ENCODE results near the gene PLXNC1.

DNA sequence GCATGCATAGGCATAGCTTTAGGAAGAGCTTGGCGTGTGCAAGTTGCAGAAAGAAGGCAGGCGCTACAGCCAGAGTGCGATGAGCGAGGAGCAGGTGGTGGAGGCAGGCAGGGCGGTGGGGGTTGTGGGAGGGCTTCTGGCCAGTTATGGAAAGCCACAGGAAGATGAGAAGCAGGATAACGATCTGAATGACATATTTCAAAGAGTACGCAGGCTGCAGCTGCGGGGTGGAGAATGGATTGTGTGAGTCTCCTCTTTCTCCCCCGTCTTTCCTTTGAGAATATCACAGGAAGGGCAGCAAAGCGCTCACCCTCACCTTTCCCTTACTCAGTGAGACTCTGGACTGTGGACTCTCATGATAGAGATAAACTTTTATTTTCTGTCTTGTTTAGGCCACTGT, 48.7 kb upstream of the PLXNC1 start:
- TF ChIP-seq, protein P1, sequence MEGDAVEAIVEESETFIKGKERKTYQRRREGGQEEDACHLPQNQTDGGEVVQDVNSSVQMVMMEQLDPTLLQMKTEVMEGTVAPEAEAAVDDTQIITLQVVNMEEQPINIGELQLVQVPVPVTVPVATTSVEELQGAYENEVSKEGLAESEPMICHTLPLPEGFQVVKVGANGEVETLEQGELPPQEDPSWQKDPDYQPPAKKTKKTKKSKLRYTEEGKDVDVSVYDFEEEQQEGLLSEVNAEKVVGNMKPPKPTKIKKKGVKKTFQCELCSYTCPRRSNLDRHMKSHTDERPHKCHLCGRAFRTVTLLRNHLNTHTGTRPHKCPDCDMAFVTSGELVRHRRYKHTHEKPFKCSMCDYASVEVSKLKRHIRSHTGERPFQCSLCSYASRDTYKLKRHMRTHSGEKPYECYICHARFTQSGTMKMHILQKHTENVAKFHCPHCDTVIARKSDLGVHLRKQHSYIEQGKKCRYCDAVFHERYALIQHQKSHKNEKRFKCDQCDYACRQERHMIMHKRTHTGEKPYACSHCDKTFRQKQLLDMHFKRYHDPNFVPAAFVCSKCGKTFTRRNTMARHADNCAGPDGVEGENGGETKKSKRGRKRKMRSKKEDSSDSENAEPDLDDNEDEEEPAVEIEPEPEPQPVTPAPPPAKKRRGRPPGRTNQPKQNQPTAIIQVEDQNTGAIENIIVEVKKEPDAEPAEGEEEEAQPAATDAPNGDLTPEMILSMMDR (IDR thresholded peaks at IDR 0.05; ENCODE audit: low read depth, low read length, missing input control) = no peak
- no peak for TF ChIP-seq GABPA (IDR thresholded peaks at IDR 0.05 in 1 of 2, conservative IDR thresholded peaks at IDR 0.05 in 1 of 2)
- TF ChIP-seq, protein P2, sequence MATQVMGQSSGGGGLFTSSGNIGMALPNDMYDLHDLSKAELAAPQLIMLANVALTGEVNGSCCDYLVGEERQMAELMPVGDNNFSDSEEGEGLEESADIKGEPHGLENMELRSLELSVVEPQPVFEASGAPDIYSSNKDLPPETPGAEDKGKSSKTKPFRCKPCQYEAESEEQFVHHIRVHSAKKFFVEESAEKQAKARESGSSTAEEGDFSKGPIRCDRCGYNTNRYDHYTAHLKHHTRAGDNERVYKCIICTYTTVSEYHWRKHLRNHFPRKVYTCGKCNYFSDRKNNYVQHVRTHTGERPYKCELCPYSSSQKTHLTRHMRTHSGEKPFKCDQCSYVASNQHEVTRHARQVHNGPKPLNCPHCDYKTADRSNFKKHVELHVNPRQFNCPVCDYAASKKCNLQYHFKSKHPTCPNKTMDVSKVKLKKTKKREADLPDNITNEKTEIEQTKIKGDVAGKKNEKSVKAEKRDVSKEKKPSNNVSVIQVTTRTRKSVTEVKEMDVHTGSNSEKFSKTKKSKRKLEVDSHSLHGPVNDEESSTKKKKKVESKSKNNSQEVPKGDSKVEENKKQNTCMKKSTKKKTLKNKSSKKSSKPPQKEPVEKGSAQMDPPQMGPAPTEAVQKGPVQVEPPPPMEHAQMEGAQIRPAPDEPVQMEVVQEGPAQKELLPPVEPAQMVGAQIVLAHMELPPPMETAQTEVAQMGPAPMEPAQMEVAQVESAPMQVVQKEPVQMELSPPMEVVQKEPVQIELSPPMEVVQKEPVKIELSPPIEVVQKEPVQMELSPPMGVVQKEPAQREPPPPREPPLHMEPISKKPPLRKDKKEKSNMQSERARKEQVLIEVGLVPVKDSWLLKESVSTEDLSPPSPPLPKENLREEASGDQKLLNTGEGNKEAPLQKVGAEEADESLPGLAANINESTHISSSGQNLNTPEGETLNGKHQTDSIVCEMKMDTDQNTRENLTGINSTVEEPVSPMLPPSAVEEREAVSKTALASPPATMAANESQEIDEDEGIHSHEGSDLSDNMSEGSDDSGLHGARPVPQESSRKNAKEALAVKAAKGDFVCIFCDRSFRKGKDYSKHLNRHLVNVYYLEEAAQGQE (IDR thresholded peaks at IDR 0.05) = no peak
- no peak for TF ChIP-seq JUND (IDR thresholded peaks at IDR 0.05)
